Mesothelial cell of epicardium (in vitro differentiated cells): ENCODE results near the gene MEGF8. TPM values are rescaled to one million over a fixed set of nuclear protein-coding genes. Genes with fewer than 3 reads are reported as not detected.

Source experiments
- DNase-seq, 2 experiments: peaks; one replicate each; pipeline ENCODE4 v3.0.0; 2021; ENCODE audit warnings: low spot score in 2 of 2; ENCODE audit not compliant: unreplicated experiment in 2 of 2
- H3K27ac Mint-ChIP-seq: 2 replicates; pipeline ENCODE4 v1.8.0; 2021; ENCODE audit warnings: mixed read lengths
- H3K27me3 Mint-ChIP-seq: 2 replicates; pipeline ENCODE4 v1.8.0; 2021; ENCODE audit warnings: low read depth, mixed read lengths
- H3K36me3 Mint-ChIP-seq: 2 replicates; pipeline ENCODE4 v1.8.0; 2021; ENCODE audit warnings: mixed read lengths
- H3K4me1 Mint-ChIP-seq: 2 replicates; pipeline ENCODE4 v1.8.0; 2021; ENCODE audit warnings: mixed read lengths
- H3K4me3 Mint-ChIP-seq: 2 replicates; pipeline ENCODE4 v1.8.0; 2021; ENCODE audit warnings: mild to moderate bottlenecking, moderate library complexity, mixed read lengths
- H3K9me3 Mint-ChIP-seq: 2 replicates; pipeline ENCODE4 v1.8.0; 2021; ENCODE audit warnings: mixed read lengths
- total RNA-seq: library from RNA; stranded (reverse); gene quantifications from 3 replicates; pipeline ENCODE4 v1.2.1, GENCODE V29; 2021
- TF ChIP-seq, protein P1 (sequence below): fragments of 200-600 bp; sonication (generic); IDR thresholded peaks from one replicate; pipeline ENCODE4 v1.5.0; 2021; ENCODE audit warnings: antibody characterized with exemption; ENCODE audit not compliant: unreplicated experiment

The MEGF8 gene
- total RNA-seq, 1 donor from 2014 or later: 58.9 TPM

DNA sequence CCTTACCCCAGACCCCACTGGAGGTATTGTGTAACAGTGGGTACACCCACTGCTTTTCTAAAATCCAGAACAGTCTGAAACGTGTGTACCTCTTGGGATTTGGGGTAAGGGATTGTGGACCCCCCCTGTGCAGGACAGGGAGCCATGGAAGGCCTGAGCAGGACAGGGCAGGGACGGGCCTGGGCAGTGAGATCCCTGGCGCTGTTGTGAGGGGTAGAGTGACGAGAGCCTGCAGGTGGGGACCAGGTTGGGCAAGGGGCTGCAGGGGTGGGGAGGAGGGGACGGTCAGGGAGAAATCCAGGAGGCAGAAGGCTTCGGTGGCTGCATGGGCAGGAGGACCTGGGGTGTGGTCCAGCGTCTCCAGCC, 36.1 kb downstream of the MEGF8 start:
- TF ChIP-seq, protein P1, sequence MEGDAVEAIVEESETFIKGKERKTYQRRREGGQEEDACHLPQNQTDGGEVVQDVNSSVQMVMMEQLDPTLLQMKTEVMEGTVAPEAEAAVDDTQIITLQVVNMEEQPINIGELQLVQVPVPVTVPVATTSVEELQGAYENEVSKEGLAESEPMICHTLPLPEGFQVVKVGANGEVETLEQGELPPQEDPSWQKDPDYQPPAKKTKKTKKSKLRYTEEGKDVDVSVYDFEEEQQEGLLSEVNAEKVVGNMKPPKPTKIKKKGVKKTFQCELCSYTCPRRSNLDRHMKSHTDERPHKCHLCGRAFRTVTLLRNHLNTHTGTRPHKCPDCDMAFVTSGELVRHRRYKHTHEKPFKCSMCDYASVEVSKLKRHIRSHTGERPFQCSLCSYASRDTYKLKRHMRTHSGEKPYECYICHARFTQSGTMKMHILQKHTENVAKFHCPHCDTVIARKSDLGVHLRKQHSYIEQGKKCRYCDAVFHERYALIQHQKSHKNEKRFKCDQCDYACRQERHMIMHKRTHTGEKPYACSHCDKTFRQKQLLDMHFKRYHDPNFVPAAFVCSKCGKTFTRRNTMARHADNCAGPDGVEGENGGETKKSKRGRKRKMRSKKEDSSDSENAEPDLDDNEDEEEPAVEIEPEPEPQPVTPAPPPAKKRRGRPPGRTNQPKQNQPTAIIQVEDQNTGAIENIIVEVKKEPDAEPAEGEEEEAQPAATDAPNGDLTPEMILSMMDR: no peak
- peaks cover 34% of the 10 kb centered on the region for H3K36me3 Mint-ChIP-seq
- no peaks in the 10 kb centered on the region for H3K27me3 Mint-ChIP-seq
- H3K4me3 Mint-ChIP-seq: no peak overlapping the region
- no peak overlapping the region for H3K27ac Mint-ChIP-seq
- H3K9me3 Mint-ChIP-seq: no peaks in the 10 kb centered on the region
- H3K4me1 Mint-ChIP-seq: peaks cover 2% of the 10 kb centered on the region
- no peak for DNase-seq

DNA sequence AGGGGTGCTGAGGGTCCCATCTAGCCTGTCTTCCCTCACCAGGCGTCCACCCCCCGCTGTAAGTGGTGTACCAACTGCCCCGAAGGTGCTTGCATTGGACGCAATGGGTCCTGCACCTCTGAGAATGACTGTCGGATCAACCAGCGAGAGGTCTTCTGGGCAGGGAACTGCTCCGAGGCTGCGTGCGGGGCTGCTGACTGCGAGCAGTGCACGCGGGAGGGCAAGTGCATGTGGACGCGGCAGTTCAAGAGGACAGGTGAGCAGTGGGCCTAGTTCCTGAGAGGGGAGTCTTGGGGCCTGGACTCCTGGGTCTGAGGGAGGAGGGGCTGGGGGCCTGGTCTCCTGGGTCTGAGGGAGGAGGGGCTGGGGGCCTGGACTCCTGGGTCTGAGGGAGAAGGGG, 36.9 kb downstream of the MEGF8 start:
- Mint-ChIP-seq H3K4me3 (no peak overlapping the region), H3K36me3 (peaks cover 38% of the 10 kb centered on the region), H3K27ac (no peak overlapping the region), H3K9me3 (no peaks in the 10 kb centered on the region), H3K27me3 (no peaks in the 10 kb centered on the region), H3K4me1 (peaks cover 2% of the 10 kb centered on the region)
- TF ChIP-seq, protein P1: no peak
- no peak for DNase-seq

DNA sequence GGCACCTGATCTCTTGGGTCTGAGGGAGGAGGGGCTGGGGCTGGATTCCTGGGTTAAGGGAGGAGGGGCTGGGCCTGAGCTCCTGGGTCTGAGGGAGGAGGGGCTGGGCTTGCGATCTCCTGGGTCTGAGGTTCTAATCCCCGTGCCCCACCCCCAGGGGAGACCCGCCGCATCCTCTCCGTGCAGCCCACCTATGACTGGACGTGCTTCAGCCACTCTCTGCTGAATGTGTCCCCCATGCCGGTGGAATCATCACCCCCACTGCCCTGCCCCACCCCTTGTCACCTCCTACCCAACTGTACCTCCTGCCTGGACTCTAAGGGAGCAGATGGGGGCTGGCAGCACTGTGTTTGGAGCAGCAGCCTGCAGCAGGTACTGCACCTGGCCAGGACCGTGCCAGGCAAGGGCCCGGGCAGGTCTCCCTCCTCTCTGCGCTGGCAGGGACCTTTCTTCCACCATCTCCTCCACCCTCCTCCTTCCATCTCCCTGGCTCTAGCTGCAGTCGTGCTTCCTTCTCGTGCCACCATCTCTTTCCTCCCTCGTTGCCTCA, 37.5 kb downstream of the MEGF8 start:
- H3K36me3 Mint-ChIP-seq: peaks cover 40% of the 10 kb centered on the region
- no peak for DNase-seq
- TF ChIP-seq, protein P1: no peak
- peaks cover 2% of the 10 kb centered on the region for H3K4me1 Mint-ChIP-seq
- H3K27me3 Mint-ChIP-seq: no peaks in the 10 kb centered on the region
- H3K27ac Mint-ChIP-seq: no peak overlapping the region
- no peak overlapping the region for H3K4me3 Mint-ChIP-seq
- no peaks in the 10 kb centered on the region for H3K9me3 Mint-ChIP-seq

DNA sequence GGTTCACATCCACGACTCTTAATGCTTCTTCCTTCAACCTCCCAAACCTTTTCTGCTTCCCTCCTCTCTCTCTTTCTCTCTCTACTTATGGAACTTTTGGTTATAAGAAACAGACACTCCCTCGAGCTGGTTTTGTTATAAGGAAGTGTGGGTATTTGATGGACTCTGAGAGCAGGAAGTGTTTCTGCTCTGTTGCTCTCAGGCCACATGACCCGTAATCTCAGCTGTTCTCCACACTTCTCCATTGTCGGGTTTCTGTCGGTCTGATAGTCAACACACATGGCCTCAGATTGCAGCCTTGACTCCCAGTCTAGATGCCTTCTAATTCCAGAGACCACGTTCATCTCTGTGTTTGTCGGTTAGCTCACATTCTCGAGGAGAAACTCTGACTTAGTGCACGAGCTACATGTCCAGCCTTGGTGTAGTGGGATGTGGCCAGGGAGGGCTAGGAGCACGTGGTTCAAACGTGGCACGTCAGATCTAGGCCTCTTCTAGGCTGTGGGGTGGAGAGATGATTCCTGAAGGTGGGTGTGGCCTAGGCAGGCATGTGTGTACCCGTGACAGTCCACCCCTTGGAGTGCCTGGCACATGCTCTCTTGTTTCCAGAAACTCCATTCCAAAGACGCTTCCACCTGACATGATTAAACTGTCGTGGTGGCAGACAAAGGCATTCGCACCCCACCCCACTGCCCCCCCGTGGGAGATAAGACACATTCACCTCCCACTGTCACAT, 38.3 kb downstream of the MEGF8 start:
- H3K36me3 Mint-ChIP-seq: peaks cover 40% of the 10 kb centered on the region
- no peaks in the 10 kb centered on the region for H3K9me3 Mint-ChIP-seq
- H3K4me1 Mint-ChIP-seq: no peaks in the 10 kb centered on the region
- H3K27me3 Mint-ChIP-seq: no peaks in the 10 kb centered on the region
- TF ChIP-seq, protein P1: no peak
- DNase-seq: no peak
- H3K27ac Mint-ChIP-seq: no peak overlapping the region
- no peak overlapping the region for H3K4me3 Mint-ChIP-seq

GRCh38 chr19:42366673-42367072, 41.2 kb downstream of the MEGF8 start:
- Mint-ChIP-seq H3K4me1 (no peaks in the 10 kb centered on the region), H3K27ac (no peak overlapping the region)
- DNase-seq: no peak

More at GRCh38 chr19:42366673-42367072, 41.2 kb downstream of the MEGF8 start:
- Mint-ChIP-seq H3K9me3 (no peaks in the 10 kb centered on the region), H3K4me3 (no peak overlapping the region), H3K36me3 (peaks cover 37% of the 10 kb centered on the region), H3K27me3 (no peaks in the 10 kb centered on the region)
- TF ChIP-seq, protein P1: no peak
